T-helper 22 cell (primary cell): ENCODE data around the gene SH2D1B.

Experiments
- DNase-seq: peaks from one replicate; pipeline ENCODE4 v3.0.0-alpha.2; 2020; ENCODE audit warnings: low read depth

The SH2D1B gene

GRCh38 chr1:162398999-162399580 is 12.8 kb downstream of the SH2D1B start:
- no peak for DNase-seq

- no peak for DNase-seq
These were observed 13.9 kb downstream of the SH2D1B start for GRCh38 chr1:162397943-162398560.

- no peak for DNase-seq
These were observed 14.9 kb downstream of the SH2D1B start for GRCh38 chr1:162397039-162397448.

GRCh38 chr1:162396201-162396906 is 15.6 kb downstream of the SH2D1B start:
- DNase-seq = no peak

- DNase-seq = no peak
These were observed 20.0 kb downstream of the SH2D1B start for GRCh38 chr1:162391790-162392563.

- no peak for DNase-seq
These were observed 21.3 kb downstream of the SH2D1B start for GRCh38 chr1:162390396-162391185.

GRCh38 chr1:162389971-162390370 is 22.0 kb downstream of the SH2D1B start:
- DNase-seq = no peak

- no peak for DNase-seq
These were observed 22.7 kb downstream of the SH2D1B start for GRCh38 chr1:162389021-162389818.

- no peak for DNase-seq
These were observed 23.3 kb downstream of the SH2D1B start for GRCh38 chr1:162388615-162389014.

- DNase-seq = no peak
These were observed 23.8 kb downstream of the SH2D1B start for GRCh38 chr1:162388083-162388594.

- no peak for DNase-seq
These were observed 24.5 kb downstream of the SH2D1B start for GRCh38 chr1:162387226-162388082.

- DNase-seq = no peak
These were observed 25.4 kb downstream of the SH2D1B start for GRCh38 chr1:162386292-162387225.

- DNase-seq = no peak
These were observed 26.2 kb downstream of the SH2D1B start for GRCh38 chr1:162385702-162386101.

GRCh38 chr1:162385280-162385623 is 26.7 kb downstream of the SH2D1B start:
- DNase-seq = no peak

- DNase-seq = no peak
These were observed 27.2 kb downstream of the SH2D1B start for GRCh38 chr1:162384601-162385279.

- DNase-seq = no peak
These were observed 27.8 kb downstream of the SH2D1B start for GRCh38 chr1:162384116-162384515.

GRCh38 chr1:162383516-162383915 is 28.4 kb downstream of the SH2D1B start:
- DNase-seq = no peak

GRCh38 chr1:162383091-162383490 is 28.8 kb downstream of the SH2D1B start:
- DNase-seq = no peak
